MCF 10A (cell line): ENCODE data around the gene ANKRD53. TPM values are rescaled to one million over a fixed set of nuclear protein-coding genes. Genes with fewer than 3 reads are reported as not detected.
"Not testable (repeated sequence)": the region's sequence is repeated elsewhere in the genome, so short reads cannot be mapped to it uniquely, and the experiment has no call there.

Source experiments
- BruUV-seq: library from RNA; stranded (reverse); fragments of 400-500 nt; replicated peaks from 2 replicates; lab custom pipeline; 2021; lab: Mats Ljungman, UMichigan
- CTCF ChIA-PET: fragments of 300-600 bp; sonication (Branson Sonifier 250); formaldehyde crosslinking; extraction: SDS; loops from one replicate; lab custom pipeline; 2021; ENCODE audit warnings: antibody characterized with exemption, inconsistent platforms; lab: Yijun Ruan, JAX
- POLR2A ChIA-PET: fragments of 300-600, 350-650 bp; sonication (Branson Sonifier 250); formaldehyde crosslinking; extraction: SDS; loops from one replicate; lab custom pipeline; 2020; ENCODE audit warnings: antibody characterized with exemption, inconsistent platforms; lab: Yijun Ruan, JAX
- DNase-seq: peaks from one replicate; pipeline ENCODE4 v3.0.0-alpha.2; 2018; ENCODE audit not compliant: unreplicated experiment
- H3K27ac Mint-ChIP-seq: one replicate; pipeline ENCODE4 v1.8.0; 2022; ENCODE audit warnings: mild to moderate bottlenecking, low read depth, mixed read lengths; ENCODE audit not compliant: unreplicated experiment
- H3K27me3 Mint-ChIP-seq: one replicate; pipeline ENCODE4 v1.8.0; 2022; ENCODE audit warnings: mixed read lengths; ENCODE audit not compliant: insufficient read depth, unreplicated experiment
- H3K36me3 Mint-ChIP-seq: one replicate; pipeline ENCODE4 v1.8.0; 2022; ENCODE audit warnings: mild to moderate bottlenecking, moderate library complexity, mixed read lengths; ENCODE audit not compliant: insufficient read depth, unreplicated experiment
- H3K4me1 Mint-ChIP-seq: one replicate; pipeline ENCODE4 v1.8.0; 2022; ENCODE audit warnings: mixed read lengths; ENCODE audit not compliant: insufficient read depth, unreplicated experiment
- H3K4me3 Mint-ChIP-seq: one replicate; pipeline ENCODE4 v1.8.0; 2022; ENCODE audit warnings: mild to moderate bottlenecking, moderate library complexity, mixed read lengths; ENCODE audit not compliant: unreplicated experiment
- H3K9me3 Mint-ChIP-seq: one replicate; pipeline ENCODE4 v1.8.0; 2022; ENCODE audit warnings: mixed read lengths; ENCODE audit not compliant: unreplicated experiment
- CTCF ChIP-seq: fragments of 200-600 bp; IDR thresholded peaks from one replicate; pipeline ENCODE4 v1.8.0; 2022; ENCODE audit warnings: antibody characterized with exemption, mild to moderate bottlenecking; ENCODE audit not compliant: unreplicated experiment
- intact Hi-C: fragments of 100-400 bp; cut with micrococcal nuclease; formaldehyde crosslinking; loops from 2 replicates; pipeline ENCODE4 v1.14.1; 2022
- total RNA-seq: library from RNA; stranded (reverse); gene quantifications from 2 replicates; pipeline ENCODE4 v1.2.3, GENCODE V29; 2022

Gene ANKRD53
- total RNA-seq, 1 experiment from 2014 or later: not detected

- TF ChIP-seq CTCF: no peak
- no peak for DNase-seq
- Mint-ChIP-seq H3K9me3 (no peaks in the 10 kb centered on the region), H3K4me3 (no peak overlapping the region), H3K27ac (no peak overlapping the region), H3K4me1 (peaks cover 6% of the 10 kb centered on the region), H3K27me3 (no peaks in the 10 kb centered on the region), H3K36me3 (no peaks in the 10 kb centered on the region)
- intact Hi-C loops: no loop called here
- ChIA-PET CTCF (no interaction called here), POLR2A (interaction anchor here (0.6 kb wide), 1 partner anchor 16 kb away, joined by 3 read pairs; no protein-coding TSS in a partner anchor)
- BruUV-seq: no TSS peak
Measured at GRCh38 chr2:71018625-71019024, 40.2 kb downstream of the ANKRD53 start.

GRCh38 chr2:71019989-71020388, 41.6 kb downstream of the ANKRD53 start:
- H3K27me3 Mint-ChIP-seq, H3K4me1 Mint-ChIP-seq, H3K9me3 Mint-ChIP-seq, H3K27ac Mint-ChIP-seq, intact Hi-C loops, DNase-seq, H3K36me3 Mint-ChIP-seq, BruUV-seq, H3K4me3 Mint-ChIP-seq: not testable (repeated sequence)
- ChIA-PET POLR2A (interaction anchor here (0.8 to 0.9 kb wide), 2 partner anchors 47 to 111 kb away, joined by 3 read pairs; partner anchors contain the start of gene MPHOSPH10), CTCF (interaction anchor here (0.6 kb wide), 1 partner anchor 111 kb away, joined by 3 read pairs; the partner anchor contains the start of gene MPHOSPH10)

- H3K27ac Mint-ChIP-seq, POLR2A ChIA-PET, BruUV-seq, DNase-seq, intact Hi-C loops, H3K27me3 Mint-ChIP-seq, H3K9me3 Mint-ChIP-seq, H3K4me1 Mint-ChIP-seq, H3K4me3 Mint-ChIP-seq, H3K36me3 Mint-ChIP-seq: not testable (repeated sequence)
- CTCF ChIA-PET: interaction anchor here (0.6 kb wide), 2 partner anchors 101 to 689 kb away, joined by 3 read pairs; no protein-coding TSS in a partner anchor
Measured at GRCh38 chr2:71021394-71021793, 43.0 kb downstream of the ANKRD53 start.

GRCh38 chr2:71023553-71024243, 45.3 kb downstream of the ANKRD53 start:
- ChIA-PET POLR2A (interaction anchor here (1.2 kb wide), 1 partner anchor 107 kb away, joined by 5 read pairs; the partner anchor contains the start of genes MCEE and MPHOSPH10), CTCF (interaction anchor here (0.6 to 2.1 kb wide), 9 partner anchors 25 to 483 kb away, joined by 3 to 6 read pairs (median 3); no protein-coding TSS in a partner anchor)
- not testable (repeated sequence) for H3K27ac Mint-ChIP-seq, H3K4me3 Mint-ChIP-seq, BruUV-seq, H3K4me1 Mint-ChIP-seq, H3K9me3 Mint-ChIP-seq, H3K27me3 Mint-ChIP-seq, H3K36me3 Mint-ChIP-seq
- TF ChIP-seq CTCF: peak; percentile 35
- intact Hi-C loops: loop anchor here (1.0 kb wide), 2 partner anchors 132 to 168 kb away; no protein-coding TSS in a partner anchor
- peak; percentile 34 for DNase-seq

Other genes starting within 250 kb of the ANKRD53 start
- gene ADD2, start 210.4 kb upstream of the ANKRD53 start, total RNA-seq: 0.23 and 0.34 TPM in 2 replicates
- gene FIGLA, start 188.0 kb upstream of the ANKRD53 start, total RNA-seq: not detected in 2 replicates
- not detected in 2 replicates for gene CLEC4F, start 158.0 kb upstream of the ANKRD53 start, total RNA-seq
- not detected in 2 replicates for gene CD207, start 142.8 kb upstream of the ANKRD53 start, total RNA-seq
- gene VAX2, start 78.1 kb upstream of the ANKRD53 start, total RNA-seq: not detected in 2 replicates
- not detected in 2 replicates for gene ATP6V1B1, start 42.7 kb upstream of the ANKRD53 start, total RNA-seq
- gene TEX261, start 16.2 kb downstream of the ANKRD53 start, total RNA-seq: 52.3 and 63.2 TPM in 2 replicates
- gene NAGK, start 90.0 kb downstream of the ANKRD53 start, total RNA-seq: 30.9 and 45.7 TPM in 2 replicates
- gene MCEE, start 151.6 kb downstream of the ANKRD53 start, total RNA-seq: 14.7 and 14.9 TPM in 2 replicates
- gene MPHOSPH10, start 152.0 kb downstream of the ANKRD53 start, total RNA-seq: 31.4 and 32.8 TPM in 2 replicates
- 1.4 and 1.8 TPM in 2 replicates for gene PAIP2B, start 248.5 kb downstream of the ANKRD53 start, total RNA-seq